Measurements from ENCODE around the gene CCK. TPM values are rescaled to one million over a fixed set of nuclear protein-coding genes. Genes with fewer than 3 reads are reported as not detected.
A peak's percentile ranks its signal among the peaks of the same experiment; 100 is the strongest.
"Not testable (repeated sequence)": the region's sequence is repeated elsewhere in the genome, so short reads cannot be mapped to it uniquely, and the experiment has no call there.

Gene CCK
- total and polyA plus RNA-seq, 2 experiments from 2014 or later = 0.97 TPM; not detected in 1

DNA sequence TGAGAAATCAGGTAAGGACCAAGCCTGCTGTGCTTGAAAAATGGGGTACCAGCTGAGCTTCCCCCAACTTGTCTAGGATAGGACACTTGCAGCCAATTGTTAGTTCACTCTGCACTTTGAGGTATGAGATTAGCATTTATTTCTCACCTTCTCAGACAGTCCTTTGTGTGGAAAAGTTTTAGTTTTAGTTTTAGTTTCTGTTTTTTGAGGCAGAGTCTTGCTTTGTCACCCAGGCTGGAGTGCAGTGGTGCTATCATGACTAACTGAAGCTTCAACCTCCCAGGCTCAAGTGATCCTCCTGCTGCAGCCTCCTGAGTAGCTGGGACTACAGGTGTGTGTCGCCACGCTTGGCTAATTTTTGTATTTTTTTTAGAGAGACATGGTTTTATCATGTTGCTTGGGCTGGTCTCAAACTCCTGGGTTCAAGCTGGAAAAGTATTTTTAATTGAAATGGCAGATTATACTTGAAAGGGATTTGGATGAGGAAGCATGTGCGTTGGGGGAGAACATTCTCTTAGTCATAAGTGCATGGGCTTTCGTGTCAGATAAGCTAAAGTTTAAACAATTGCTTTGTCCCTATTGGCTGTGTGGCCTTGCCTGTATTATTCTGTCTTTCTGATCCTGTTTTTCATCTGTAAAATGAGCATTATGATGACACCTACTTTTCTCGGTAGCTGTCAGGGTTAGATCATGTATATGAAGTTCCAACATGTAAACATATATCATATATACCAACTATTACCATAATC lies 25.2 kb upstream of the CCK start:
- Histone ChIP-seq H3K36me3 (replicated peaks; ENCODE audit: insufficient read depth, low read depth) (no peaks in the 10 kb centered on the region), H3K9me2 (replicated peaks; ENCODE audit: insufficient read depth) (no peaks in the 10 kb centered on the region), H3K9me3 (ENCODE audit: low read depth) (no peaks in the 10 kb centered on the region), H3K27me3 (peaks cover 6% of the 10 kb centered on the region), H3K4me2 (no peak overlapping the region), H2AFZ (no peak overlapping the region), H4K20me1 (ENCODE audit: insufficient read depth, poor library complexity, severe bottlenecking) (no peaks in the 10 kb centered on the region), H3K4me3 (no peak overlapping the region), H3K27ac (no peak overlapping the region), H3K4me1 (ENCODE audit: insufficient read depth) (no peaks in the 10 kb centered on the region), H3K79me2 (no peaks in the 10 kb centered on the region)
- no peak for TF ChIP-seq EZH2phosphoT487 (IDR thresholded peaks at IDR 0.05; ENCODE audit: low read depth, severe bottlenecking, unreplicated experiment)
- TF ChIP-seq, protein P1, sequence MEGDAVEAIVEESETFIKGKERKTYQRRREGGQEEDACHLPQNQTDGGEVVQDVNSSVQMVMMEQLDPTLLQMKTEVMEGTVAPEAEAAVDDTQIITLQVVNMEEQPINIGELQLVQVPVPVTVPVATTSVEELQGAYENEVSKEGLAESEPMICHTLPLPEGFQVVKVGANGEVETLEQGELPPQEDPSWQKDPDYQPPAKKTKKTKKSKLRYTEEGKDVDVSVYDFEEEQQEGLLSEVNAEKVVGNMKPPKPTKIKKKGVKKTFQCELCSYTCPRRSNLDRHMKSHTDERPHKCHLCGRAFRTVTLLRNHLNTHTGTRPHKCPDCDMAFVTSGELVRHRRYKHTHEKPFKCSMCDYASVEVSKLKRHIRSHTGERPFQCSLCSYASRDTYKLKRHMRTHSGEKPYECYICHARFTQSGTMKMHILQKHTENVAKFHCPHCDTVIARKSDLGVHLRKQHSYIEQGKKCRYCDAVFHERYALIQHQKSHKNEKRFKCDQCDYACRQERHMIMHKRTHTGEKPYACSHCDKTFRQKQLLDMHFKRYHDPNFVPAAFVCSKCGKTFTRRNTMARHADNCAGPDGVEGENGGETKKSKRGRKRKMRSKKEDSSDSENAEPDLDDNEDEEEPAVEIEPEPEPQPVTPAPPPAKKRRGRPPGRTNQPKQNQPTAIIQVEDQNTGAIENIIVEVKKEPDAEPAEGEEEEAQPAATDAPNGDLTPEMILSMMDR (IDR thresholded peaks at IDR 0.05; ENCODE audit: poor library complexity) = no peak
- no peak for TF ChIP-seq EZH2 (IDR thresholded peaks at IDR 0.05; ENCODE audit: borderline replicate concordance)
- DNase-seq (ENCODE audit: low spot score) = no peak
- WGBS (ENCODE audit: low lambda C conversion rate, missing lambda C conversion rate) = 84% methylated on average over 5 of the region's 5 CpGs

DNA sequence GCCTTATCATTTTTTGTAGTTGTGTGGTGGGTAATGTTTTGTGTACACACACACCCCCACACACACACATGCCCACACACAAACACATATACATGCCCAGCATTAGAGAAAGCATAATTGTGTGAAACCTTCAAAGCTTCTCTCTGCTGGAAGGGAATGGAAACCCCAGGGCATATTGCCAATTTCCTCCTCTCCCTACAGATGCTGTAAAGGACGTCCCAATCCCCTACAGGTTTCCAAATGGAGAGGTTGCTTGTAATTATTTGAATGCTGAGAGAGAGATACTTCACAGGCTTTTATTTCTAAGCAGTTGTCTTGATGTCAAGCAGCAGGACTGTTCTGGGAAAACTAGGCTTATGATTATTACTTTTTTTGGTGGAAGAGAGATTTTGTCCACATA lies 23.0 kb upstream of the CCK start:
- DNase-seq (ENCODE audit: low spot score) = no peak
- Histone ChIP-seq H3K4me2 (no peak overlapping the region), H3K27ac (no peak overlapping the region), H3K79me2 (no peaks in the 10 kb centered on the region), H3K4me1 (ENCODE audit: insufficient read depth) (no peaks in the 10 kb centered on the region), H3K36me3 (replicated peaks; ENCODE audit: insufficient read depth, low read depth) (no peaks in the 10 kb centered on the region), H3K9me3 (ENCODE audit: low read depth) (no peaks in the 10 kb centered on the region), H3K4me3 (no peak overlapping the region), H2AFZ (no peak overlapping the region), H4K20me1 (ENCODE audit: insufficient read depth, poor library complexity, severe bottlenecking) (no peaks in the 10 kb centered on the region), H3K9me2 (replicated peaks; ENCODE audit: insufficient read depth) (no peaks in the 10 kb centered on the region), H3K27me3 (peaks cover 6% of the 10 kb centered on the region)
- TF ChIP-seq, protein P1 (IDR thresholded peaks at IDR 0.05; ENCODE audit: poor library complexity) = no peak
- WGBS (ENCODE audit: low lambda C conversion rate, missing lambda C conversion rate) = 45% methylated on average over 1 of the region's 1 CpG

DNA sequence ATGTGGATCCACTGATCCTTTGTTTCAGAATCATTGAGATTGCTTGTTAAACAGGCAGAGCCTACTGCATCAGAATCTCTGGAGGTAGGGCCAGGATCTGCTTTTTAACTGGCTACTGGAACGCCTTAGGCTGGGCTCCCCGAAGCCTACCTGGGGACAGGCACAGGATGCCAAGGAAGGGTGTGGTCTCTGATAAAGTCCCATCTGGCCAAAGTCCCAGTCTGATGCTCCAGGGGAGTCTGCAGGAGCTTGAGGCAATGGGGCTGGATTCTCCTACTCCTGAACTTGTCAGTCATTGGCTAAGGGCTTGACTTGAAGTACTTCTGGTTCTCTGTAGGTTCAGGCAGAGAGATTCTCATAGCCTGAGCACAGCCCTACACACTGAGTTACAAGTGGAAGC lies 22.4 kb upstream of the CCK start:
- Histone ChIP-seq H3K4me2 (no peak overlapping the region), H3K4me1 (ENCODE audit: insufficient read depth) (no peaks in the 10 kb centered on the region), H3K79me2 (no peaks in the 10 kb centered on the region), H4K20me1 (ENCODE audit: insufficient read depth, poor library complexity, severe bottlenecking) (no peaks in the 10 kb centered on the region), H3K9me3 (ENCODE audit: low read depth) (no peaks in the 10 kb centered on the region), H2AFZ (no peak overlapping the region), H3K27me3 (peaks cover 6% of the 10 kb centered on the region), H3K9me2 (replicated peaks; ENCODE audit: insufficient read depth) (no peaks in the 10 kb centered on the region), H3K4me3 (no peak overlapping the region), H3K36me3 (replicated peaks; ENCODE audit: insufficient read depth, low read depth) (no peaks in the 10 kb centered on the region), H3K27ac (no peak overlapping the region)
- no peak for TF ChIP-seq EZH2phosphoT487 (IDR thresholded peaks at IDR 0.05; ENCODE audit: low read depth, severe bottlenecking, unreplicated experiment)
- no peak for TF ChIP-seq EZH2 (IDR thresholded peaks at IDR 0.05; ENCODE audit: borderline replicate concordance)
- TF ChIP-seq, protein P1 (IDR thresholded peaks at IDR 0.05; ENCODE audit: poor library complexity) = no peak
- 77% methylated on average over 2 of the region's 2 CpGs for WGBS (ENCODE audit: low lambda C conversion rate, missing lambda C conversion rate)
- peak; percentile 23 for DNase-seq (ENCODE audit: low spot score)

DNA sequence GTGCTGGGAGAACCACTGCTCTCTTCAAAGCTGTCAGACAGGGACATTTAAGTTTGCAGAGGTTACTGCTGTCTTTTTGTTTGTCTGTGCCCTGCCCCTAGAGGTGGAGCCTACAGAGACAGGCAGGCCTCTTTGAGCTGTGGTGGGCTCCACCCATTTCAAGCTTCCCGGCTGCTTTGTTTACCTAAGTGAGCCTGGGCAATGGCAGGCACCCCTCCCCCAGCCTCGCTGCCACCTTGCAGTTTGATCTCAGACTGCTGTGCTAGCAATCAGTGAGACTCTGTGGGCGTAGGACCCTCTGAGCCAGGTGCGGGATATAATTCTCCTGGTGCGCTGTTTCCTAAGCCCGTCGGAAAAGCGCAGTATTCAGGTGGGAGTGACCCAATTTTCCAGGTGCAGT lies 21.4 kb upstream of the CCK start:
- H2AFZ ChIP-seq; H3K27ac ChIP-seq; H3K79me2 ChIP-seq; H3K4me2 ChIP-seq; H3K27me3 ChIP-seq; H3K9me3 ChIP-seq (ENCODE audit: low read depth); DNase-seq (ENCODE audit: low spot score); H3K9me2 ChIP-seq (replicated peaks; ENCODE audit: insufficient read depth); H3K4me1 ChIP-seq (ENCODE audit: insufficient read depth); H4K20me1 ChIP-seq (ENCODE audit: insufficient read depth, poor library complexity, severe bottlenecking); H3K36me3 ChIP-seq (replicated peaks; ENCODE audit: insufficient read depth, low read depth); H3K4me3 ChIP-seq: not testable (repeated sequence)
- WGBS (ENCODE audit: low lambda C conversion rate, missing lambda C conversion rate) = 92% methylated on average over 8 of the region's 8 CpGs
